HepG2 (cell line): ENCODE results near the gene ZDHHC14. TPM values are rescaled to one million over a fixed set of nuclear protein-coding genes. Genes with fewer than 3 reads are reported as not detected.
A peak's percentile ranks its signal among the peaks of the same experiment; 100 is the strongest.

Source experiments
- CEBPZ ChIP-seq: IDR thresholded peaks from 2 replicates; pipeline ENCODE4 v1.6.1; 2012; ENCODE audit warnings: low read length, improper control_type of control experiment
- ETV6 ChIP-seq: sonication (generic); formaldehyde crosslinking; conservative IDR thresholded peaks from 2 replicates; pipeline ENCODE4 v1.4.0; 2020; ENCODE audit warnings: missing genetic modification reagents
- FOXK1 ChIP-seq: sonication (generic); formaldehyde crosslinking; IDR thresholded peaks from 2 replicates; pipeline ENCODE4 v1.4.0; 2020; ENCODE audit warnings: low read depth, missing genetic modification reagents, borderline replicate concordance
- GABPA ChIP-seq, 2 experiments: IDR thresholded peaks; 2 replicates each; pipeline ENCODE4 v1.6.1; 2011 to 2016; ENCODE audit warnings: low read depth in 2 of 2, low read length in 1 of 2, missing biosample characterization in 1 of 2, missing genetic modification characterization in 1 of 2
- HNF1A ChIP-seq, 2 experiments: sonication (generic) in 1 of 2; formaldehyde crosslinking in 1 of 2; IDR thresholded peaks; 2 replicates each; pipeline versions ENCODE4 v1.4.0 to v1.6.1; 2016 to 2020; ENCODE audit warnings: borderline replicate concordance in 1 of 2, low read depth in 1 of 2, mild to moderate bottlenecking in 1 of 2, missing genetic modification reagents in 1 of 2
- MBD4 ChIP-seq: IDR thresholded peaks from 2 replicates; pipeline ENCODE4 v1.6.1; 2012; ENCODE audit warnings: low read length, inconsistent platforms, borderline replicate concordance
- PREB ChIP-seq: sonication (generic); formaldehyde crosslinking; IDR thresholded peaks from 2 replicates; pipeline ENCODE4 v1.4.0; 2020; ENCODE audit warnings: missing genetic modification reagents
- RARA ChIP-seq: IDR thresholded peaks from 2 replicates; pipeline ENCODE4 v1.6.1; 2016; ENCODE audit warnings: missing genetic modification reagents, missing compliant biosample characterization
- RFX5 ChIP-seq: IDR thresholded peaks from 2 replicates; pipeline ENCODE4 v1.6.1; 2011; ENCODE audit warnings: low read depth, low read length, improper control_type of control experiment
- RXRB ChIP-seq: IDR thresholded peaks from 2 replicates; pipeline ENCODE4 v1.6.1; 2016; ENCODE audit warnings: borderline replicate concordance, missing genetic modification reagents, missing compliant biosample characterization
- SIN3B ChIP-seq: fragments of 150-350 bp; IDR thresholded peaks from 2 replicates; pipeline ENCODE4 v1.6.1; 2014; ENCODE audit warnings: low read length
- SIX4 ChIP-seq: sonication (generic); formaldehyde crosslinking; IDR thresholded peaks from 2 replicates; pipeline ENCODE4 v1.4.0; 2020; ENCODE audit warnings: missing genetic modification reagents
- SNAI1 ChIP-seq: sonication (generic); formaldehyde crosslinking; IDR thresholded peaks from 2 replicates; pipeline ENCODE4 v1.5.0; 2020; ENCODE audit warnings: mild to moderate bottlenecking, missing genetic modification reagents, borderline replicate concordance
- ZC3H13 ChIP-seq: sonication (generic); formaldehyde crosslinking; IDR thresholded peaks from 2 replicates; pipeline ENCODE4 v1.8.1; 2023; ENCODE audit warnings: mild to moderate bottlenecking, missing genetic modification reagents, moderate library complexity
- ZC3H4 ChIP-seq: sonication (generic); formaldehyde crosslinking; IDR thresholded peaks from 2 replicates; pipeline ENCODE4 v1.4.0; 2020; ENCODE audit warnings: missing genetic modification reagents, borderline replicate concordance
- ZMAT3 ChIP-seq: sonication (generic); formaldehyde crosslinking; conservative IDR thresholded peaks from 2 replicates; pipeline ENCODE4 v1.7.0; 2021; ENCODE audit warnings: missing genetic modification reagents
- ZNF253 ChIP-seq: sonication (generic); formaldehyde crosslinking; IDR thresholded peaks from 2 replicates; pipeline ENCODE4 v1.8.0; 2022; ENCODE audit warnings: mild to moderate bottlenecking, missing genetic modification reagents, borderline replicate concordance
- ZNF263 ChIP-seq: sonication (generic); formaldehyde crosslinking; IDR thresholded peaks from 2 replicates; pipeline ENCODE4 v1.4.0; 2020; ENCODE audit warnings: missing genetic modification reagents
- ZNF329 ChIP-seq: sonication (generic); formaldehyde crosslinking; IDR thresholded peaks from 2 replicates; pipeline ENCODE4 v1.9.0; 2021; ENCODE audit warnings: low read depth, mild to moderate bottlenecking, missing genetic modification reagents
- ZNF446 ChIP-seq: sonication (generic); formaldehyde crosslinking; IDR thresholded peaks from 2 replicates; pipeline ENCODE4 v1.5.0; 2020; ENCODE audit warnings: mild to moderate bottlenecking, missing genetic modification reagents
- ZNF598 ChIP-seq: sonication (generic); formaldehyde crosslinking; IDR thresholded peaks from 2 replicates; pipeline ENCODE4 v1.5.1; 2020; ENCODE audit warnings: mild to moderate bottlenecking, missing genetic modification reagents, borderline replicate concordance
- ZNF615 ChIP-seq: sonication (generic); formaldehyde crosslinking; IDR thresholded peaks from 2 replicates; pipeline ENCODE4 v1.5.0; 2020; ENCODE audit warnings: mild to moderate bottlenecking, missing genetic modification reagents, borderline replicate concordance
- polyA plus RNA-seq, 8 experiments: library from polyadenylated mRNA; depleted of rRNA in 3 of 8; stranded (reverse) in 7 of 8; unstranded in 1 of 8; fragments of >200 nt; fragmentation: Illumina TruSeq in 4 of 8; extraction: Trizol in 4 of 8; gene quantifications; 2 replicates each; pipeline versions ENCODE4 v1.2.1 to v1.2.3, GENCODE V29; 2011 to 2016; ENCODE audit warnings: low read depth in 4 of 8, missing spikeins in 1 of 8, mixed read lengths in 1 of 8; ENCODE audit not compliant: insufficient read depth in 1 of 8
- total RNA-seq, 5 experiments: library from RNA; depleted of rRNA; stranded (reverse); fragments of >200 nt; fragmentation: Illumina TruSeq; extraction: Trizol; gene quantifications; 2 replicates each; pipeline ENCODE4 v1.2.3, GENCODE V29; 2016; ENCODE audit warnings: low read depth in 1 of 5

Gene ZDHHC14
- total and polyA plus RNA-seq, 2 of the 13 experiments (the other 11 are each of a cell fraction or from before 2014, with no cell fraction given): 3.7 to 9.5 TPM

- TF ChIP-seq HNF1A (IDR thresholded peaks at IDR 0.05; ENCODE audit: low read depth): peak; percentile 35; the same call in 1 of the 2 replicates
- TF ChIP-seq HNF1A (CRISPR knock-in tag; IDR thresholded peaks at IDR 0.05; ENCODE audit: borderline replicate concordance): peak; percentile 56; the same call in 1 of the 2 replicates
- TF ChIP-seq ZNF598: no peak
- no peak for TF ChIP-seq SIX4 (CRISPR knock-in tag)
- TF ChIP-seq RARA (CRISPR knock-in tag): peak; percentile 86
- TF ChIP-seq ZNF263 (CRISPR knock-in tag): no peak
- TF ChIP-seq RXRB (CRISPR knock-in tag): peak; percentile 96
- TF ChIP-seq SIN3B: no peak
- TF ChIP-seq CEBPZ: no peak
- TF ChIP-seq ZNF329: no peak
- no peak for TF ChIP-seq ETV6 (CRISPR knock-in tag)
- no peak for TF ChIP-seq ZC3H4
- TF ChIP-seq ZNF446 (CRISPR knock-in tag): no peak
- no peak for TF ChIP-seq RFX5
- no peak for TF ChIP-seq PREB
- TF ChIP-seq ZNF615 (CRISPR knock-in tag): 0 out of 2 replicates have a peak, but pooled peaks have one; percentile 55
- TF ChIP-seq ZC3H13: no peak
- TF ChIP-seq ZMAT3 (CRISPR knock-in tag): no peak
- TF ChIP-seq GABPA (IDR thresholded peaks at IDR 0.05; ENCODE audit: low read depth, low read length): no peak
- TF ChIP-seq GABPA (CRISPR knock-in tag; IDR thresholded peaks at IDR 0.05; ENCODE audit: low read depth): peak; percentile 54; the same call in 1 of the 2 replicates
- TF ChIP-seq FOXK1: peak; percentile 89
- TF ChIP-seq MBD4: no peak; the same call in 1 of the 2 replicates
- no peak for TF ChIP-seq SNAI1 (CRISPR knock-in tag)
- no peak for TF ChIP-seq ZNF253 (CRISPR knock-in tag)
These were observed 132.1 kb downstream of the ZDHHC14 start (continued) for GRCh38 chr6:157513004-157513603.
